Measurements from ENCODE around the gene LGI4.

- no peak for TF ChIP-seq CTCF (conservative IDR thresholded peaks at IDR 0.05 in 1 of 2, IDR thresholded peaks at IDR 0.05 in 1 of 2; ENCODE audit: extremely low read depth in 1 of 2, insufficient read depth in 1 of 2, low read depth in 1 of 2, low read length in 2 of 2)
- TF ChIP-seq EZH2 (IDR thresholded peaks at IDR 0.05; ENCODE audit: borderline replicate concordance, low read length): no peak
Measured at GRCh38 chr19:35130761-35131720, 3.8 kb downstream of the LGI4 start.
